T-helper 17 cell (primary cell): ENCODE data around the gene FGFR3. TPM values are rescaled to one million over a fixed set of nuclear protein-coding genes. Genes with fewer than 3 reads are reported as not detected.

ENCODE experiments used
- ATAC-seq: fragments of 150-1000 bp; cut with Tn5 transposase; 2 replicates; pipeline ENCODE4 v1.10.0; 2021; ENCODE audit warnings: mild to moderate bottlenecking, moderate library complexity
- DNase-seq, 3 donors: peaks; one replicate each; pipeline versions ENCODE4 v3.0.0 to v3.0.0-alpha.2; 2020 to 2021
- H3K9me3 ChIP-seq: one replicate; pipeline ENCODE4 v1.7.0; 2013; ENCODE audit warnings: low read length, mild to moderate bottlenecking; ENCODE audit not compliant: control insufficient read depth, poor library complexity, severe bottlenecking
- H3K27ac Mint-ChIP-seq: one replicate; pipeline ENCODE4 v1.8.0; 2022; ENCODE audit warnings: mild to moderate bottlenecking, moderate library complexity, mixed read lengths
- H3K27me3 Mint-ChIP-seq: one replicate; pipeline ENCODE4 v1.8.0; 2022; ENCODE audit warnings: mixed read lengths
- H3K36me3 Mint-ChIP-seq: one replicate; pipeline ENCODE4 v1.8.0; 2022; ENCODE audit warnings: low read depth, mixed read lengths
- H3K4me1 Mint-ChIP-seq: one replicate; pipeline ENCODE4 v1.8.0; 2022; ENCODE audit warnings: mild to moderate bottlenecking, mixed read lengths
- H3K4me3 Mint-ChIP-seq: one replicate; pipeline ENCODE4 v1.8.0; 2022; ENCODE audit warnings: mild to moderate bottlenecking, moderate library complexity, mixed read lengths
- total RNA-seq, 4 donors: library from RNA in 2 of 4; stranded (reverse) in 2 of 4; gene quantifications; one replicate each; pipeline ENCODE4 v1.2.3 and lab custom pipeline; 2022 to 2026

FGFR3 gene
- total RNA-seq, 2 donors from 2014 or later, result 0.12 TPM; not detected in 1

DNA sequence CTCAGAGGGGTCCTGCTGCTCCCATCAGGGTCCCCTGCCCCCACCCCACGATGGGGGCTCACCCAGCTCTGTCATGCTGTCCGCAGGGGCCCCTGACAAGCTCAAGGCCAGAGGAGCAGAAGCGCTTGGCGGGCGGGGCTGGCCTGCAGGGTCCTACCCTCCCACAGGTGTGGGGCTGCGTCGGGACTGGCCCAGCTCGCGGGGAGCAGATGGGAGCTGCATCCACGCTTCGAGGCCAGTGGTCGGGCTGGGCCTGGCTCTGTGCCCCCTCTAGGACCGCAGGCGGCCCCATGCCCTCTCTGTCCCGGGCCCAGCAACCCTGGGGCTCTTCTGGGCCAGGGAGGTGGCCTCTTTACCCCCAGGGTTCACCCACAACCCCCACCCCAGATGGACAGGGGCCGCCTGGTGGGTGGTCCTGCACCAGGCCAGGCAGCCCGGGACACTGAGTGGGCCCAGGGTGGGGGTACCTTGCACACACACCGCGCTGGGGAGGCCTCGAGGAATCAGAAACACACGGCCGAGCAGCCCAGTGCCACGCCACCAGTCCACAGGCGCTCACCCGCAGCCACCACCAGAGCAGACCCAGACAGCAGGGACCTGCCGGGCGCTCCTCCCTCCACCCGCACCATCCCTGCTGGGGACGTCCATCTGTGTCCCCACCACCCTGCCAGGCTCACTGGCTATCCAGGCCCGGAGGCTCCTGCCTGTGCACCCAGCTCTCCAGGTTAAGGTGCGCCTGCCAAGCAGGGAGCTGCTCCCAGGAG is 41.8 kb upstream of the FGFR3 start:
- no peak overlapping the region for H3K4me3 Mint-ChIP-seq
- H3K27me3 Mint-ChIP-seq, result no peaks in the 10 kb centered on the region
- ATAC-seq, result no peak
- no peak overlapping the region for H3K27ac Mint-ChIP-seq
- no peaks in the 10 kb centered on the region for H3K9me3 ChIP-seq
- no peaks in the 10 kb centered on the region for H3K36me3 Mint-ChIP-seq
- DNase-seq, result no peak
- H3K4me1 Mint-ChIP-seq, result no peaks in the 10 kb centered on the region

DNA sequence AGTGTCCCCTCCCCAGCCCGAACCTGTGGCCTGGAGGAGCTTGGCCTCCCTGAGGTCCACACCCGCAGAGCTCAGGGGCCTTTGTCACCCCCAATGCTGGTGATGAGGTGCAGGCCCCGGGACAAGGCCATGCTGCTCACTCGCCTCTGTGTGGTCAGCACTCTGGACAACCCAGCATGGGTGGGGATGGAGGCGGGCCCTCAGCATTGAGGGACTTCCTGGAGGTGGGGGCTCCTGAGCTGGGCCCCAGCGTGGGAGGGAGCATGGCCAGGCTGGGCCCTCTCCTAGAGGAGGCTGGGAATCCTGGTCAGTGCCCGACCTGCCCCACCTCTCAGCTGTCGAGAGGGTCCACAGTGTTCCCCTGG is 41.2 kb upstream of the FGFR3 start:
- no peak overlapping the region for H3K4me3 Mint-ChIP-seq
- no peaks in the 10 kb centered on the region for H3K27me3 Mint-ChIP-seq
- H3K27ac Mint-ChIP-seq, result no peak overlapping the region
- ATAC-seq, result no peak
- H3K9me3 ChIP-seq, result no peaks in the 10 kb centered on the region
- H3K4me1 Mint-ChIP-seq, result no peaks in the 10 kb centered on the region
- DNase-seq, result no peak
- no peaks in the 10 kb centered on the region for H3K36me3 Mint-ChIP-seq

DNA sequence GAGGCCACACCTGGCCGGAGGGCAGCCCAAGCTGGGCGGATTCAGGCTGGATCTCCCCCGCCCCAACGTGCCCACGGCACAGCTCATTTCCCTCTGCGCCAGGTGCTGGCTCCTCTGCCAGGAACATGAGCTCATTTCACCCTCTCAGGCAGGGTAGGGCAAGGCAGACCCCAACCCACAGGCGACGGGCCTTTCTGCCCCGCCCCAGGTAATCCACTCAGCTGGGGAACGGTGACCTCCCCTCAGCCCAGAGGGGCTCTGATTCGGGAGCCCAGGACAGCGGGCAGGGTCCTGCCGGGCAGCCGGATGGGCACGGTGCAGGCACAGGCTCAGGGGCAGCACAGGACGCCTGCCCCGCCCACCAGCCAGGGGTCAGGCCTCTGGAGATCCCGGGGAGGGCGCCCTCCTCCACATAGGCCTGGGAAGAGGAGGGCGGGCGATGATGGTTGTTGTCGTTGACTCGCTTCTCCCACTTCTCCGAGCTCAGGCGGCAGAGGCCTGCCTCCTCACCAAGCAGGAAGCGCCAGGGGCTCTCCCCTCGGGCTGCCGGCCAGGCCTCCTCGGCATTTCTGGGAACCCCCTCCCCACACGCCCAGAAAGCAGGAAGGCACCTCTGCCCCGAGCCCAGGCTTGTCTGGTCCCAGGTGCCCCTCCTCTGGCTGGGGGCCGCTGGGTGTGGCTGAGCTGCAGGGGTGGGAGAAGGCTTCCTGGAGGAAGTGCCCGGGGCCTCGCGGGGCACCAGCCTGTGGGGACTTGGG is 40.6 kb upstream of the FGFR3 start:
- Mint-ChIP-seq H3K27ac (no peak overlapping the region), H3K36me3 (no peaks in the 10 kb centered on the region), H3K4me3 (no peak overlapping the region), H3K4me1 (no peaks in the 10 kb centered on the region), H3K27me3 (no peaks in the 10 kb centered on the region)
- ATAC-seq (peak; percentile 38), DNase-seq (no peak)
- no peaks in the 10 kb centered on the region for H3K9me3 ChIP-seq

GRCh38 chr4:1753294-1753696 is 39.8 kb upstream of the FGFR3 start:
- H3K9me3 ChIP-seq, result no peaks in the 10 kb centered on the region
- Mint-ChIP-seq H3K36me3 (no peaks in the 10 kb centered on the region), H3K4me3 (no peak overlapping the region), H3K4me1 (no peaks in the 10 kb centered on the region), H3K27me3 (no peaks in the 10 kb centered on the region), H3K27ac (no peak overlapping the region)
- ATAC-seq, result no peak
- no peak for DNase-seq

DNA sequence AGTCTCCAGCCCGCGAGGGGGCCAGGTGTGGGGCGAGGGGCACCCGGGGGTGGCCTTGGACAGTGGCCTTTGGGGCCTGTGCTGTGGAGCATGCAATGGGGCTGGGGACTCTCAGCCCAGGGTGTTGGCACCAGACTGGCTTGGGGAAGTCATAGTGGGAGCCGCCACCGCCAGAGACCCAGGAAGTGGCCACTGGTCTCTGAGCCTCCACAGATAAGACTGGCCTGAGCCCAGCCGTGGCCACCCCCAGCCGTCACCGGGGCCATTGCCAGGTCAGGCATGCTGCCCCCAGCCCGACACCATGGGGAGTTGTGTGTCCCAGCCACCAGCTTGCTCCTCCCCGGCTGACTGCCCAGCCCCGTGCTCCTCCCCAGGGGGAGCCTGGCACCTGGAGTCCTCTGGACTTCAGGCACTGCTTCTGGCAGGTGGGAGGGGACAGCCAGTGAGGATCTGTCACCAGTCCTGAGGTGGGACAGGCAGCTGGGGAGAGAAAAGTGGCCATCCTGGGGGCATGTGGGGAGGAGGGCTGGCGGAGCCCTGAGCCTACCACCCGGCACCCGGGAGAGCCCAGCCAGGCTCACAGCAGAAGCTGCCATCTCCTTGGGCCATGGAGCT is 39.3 kb upstream of the FGFR3 start:
- ATAC-seq, result no peak

GRCh38 chr4:1754336-1754735 is 38.8 kb upstream of the FGFR3 start:
- ATAC-seq (no peak), DNase-seq (no peak)
- no peaks in the 10 kb centered on the region for H3K4me1 Mint-ChIP-seq
- no peaks in the 10 kb centered on the region for H3K27me3 Mint-ChIP-seq
- H3K36me3 Mint-ChIP-seq, result no peaks in the 10 kb centered on the region
- H3K9me3 ChIP-seq, result no peaks in the 10 kb centered on the region
- no peak overlapping the region for H3K27ac Mint-ChIP-seq
- H3K4me3 Mint-ChIP-seq, result no peak overlapping the region

More for the DNA sequence above, 39.3 kb upstream of the FGFR3 start:
- DNase-seq, result no peak
- Mint-ChIP-seq H3K4me3 (no peak overlapping the region), H3K36me3 (no peaks in the 10 kb centered on the region), H3K27ac (no peak overlapping the region), H3K27me3 (no peaks in the 10 kb centered on the region), H3K4me1 (no peaks in the 10 kb centered on the region)
- H3K9me3 ChIP-seq, result no peaks in the 10 kb centered on the region

DNA sequence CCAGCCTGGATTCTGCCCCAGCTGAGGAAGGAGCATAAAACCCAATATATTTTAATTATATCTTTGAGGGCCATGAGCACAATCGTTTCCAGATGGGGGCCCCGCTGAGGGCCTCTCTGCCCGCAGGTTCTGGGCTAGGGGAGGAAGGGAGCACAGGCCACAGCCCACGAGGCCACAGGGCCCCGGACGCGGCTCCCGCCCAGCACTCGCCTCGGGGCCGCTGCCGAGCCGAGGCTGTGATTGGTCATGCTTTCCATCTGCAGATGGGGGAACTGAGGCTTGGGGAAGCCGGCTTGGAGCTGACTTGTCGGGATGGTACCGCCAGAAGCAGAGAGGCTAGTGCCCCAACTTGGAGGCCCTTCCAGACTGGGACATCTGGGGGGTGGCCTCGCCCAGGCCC is 37.8 kb upstream of the FGFR3 start:
- H3K4me3 Mint-ChIP-seq, result no peak overlapping the region
- H3K27ac Mint-ChIP-seq, result no peak overlapping the region
- no peak for DNase-seq
- no peaks in the 10 kb centered on the region for H3K9me3 ChIP-seq
- ATAC-seq, result no peak
- H3K4me1 Mint-ChIP-seq, result no peaks in the 10 kb centered on the region
- no peaks in the 10 kb centered on the region for H3K36me3 Mint-ChIP-seq
- no peaks in the 10 kb centered on the region for H3K27me3 Mint-ChIP-seq

- DNase-seq (no peak), ATAC-seq (no peak)
- no peaks in the 10 kb centered on the region for H3K9me3 ChIP-seq
- no peak overlapping the region for H3K4me3 Mint-ChIP-seq
- H3K27me3 Mint-ChIP-seq, result no peaks in the 10 kb centered on the region
- no peaks in the 10 kb centered on the region for H3K4me1 Mint-ChIP-seq
- no peak overlapping the region for H3K27ac Mint-ChIP-seq
- no peaks in the 10 kb centered on the region for H3K36me3 Mint-ChIP-seq
Measured at GRCh38 chr4:1756079-1756478, 37.0 kb upstream of the FGFR3 start.

DNA sequence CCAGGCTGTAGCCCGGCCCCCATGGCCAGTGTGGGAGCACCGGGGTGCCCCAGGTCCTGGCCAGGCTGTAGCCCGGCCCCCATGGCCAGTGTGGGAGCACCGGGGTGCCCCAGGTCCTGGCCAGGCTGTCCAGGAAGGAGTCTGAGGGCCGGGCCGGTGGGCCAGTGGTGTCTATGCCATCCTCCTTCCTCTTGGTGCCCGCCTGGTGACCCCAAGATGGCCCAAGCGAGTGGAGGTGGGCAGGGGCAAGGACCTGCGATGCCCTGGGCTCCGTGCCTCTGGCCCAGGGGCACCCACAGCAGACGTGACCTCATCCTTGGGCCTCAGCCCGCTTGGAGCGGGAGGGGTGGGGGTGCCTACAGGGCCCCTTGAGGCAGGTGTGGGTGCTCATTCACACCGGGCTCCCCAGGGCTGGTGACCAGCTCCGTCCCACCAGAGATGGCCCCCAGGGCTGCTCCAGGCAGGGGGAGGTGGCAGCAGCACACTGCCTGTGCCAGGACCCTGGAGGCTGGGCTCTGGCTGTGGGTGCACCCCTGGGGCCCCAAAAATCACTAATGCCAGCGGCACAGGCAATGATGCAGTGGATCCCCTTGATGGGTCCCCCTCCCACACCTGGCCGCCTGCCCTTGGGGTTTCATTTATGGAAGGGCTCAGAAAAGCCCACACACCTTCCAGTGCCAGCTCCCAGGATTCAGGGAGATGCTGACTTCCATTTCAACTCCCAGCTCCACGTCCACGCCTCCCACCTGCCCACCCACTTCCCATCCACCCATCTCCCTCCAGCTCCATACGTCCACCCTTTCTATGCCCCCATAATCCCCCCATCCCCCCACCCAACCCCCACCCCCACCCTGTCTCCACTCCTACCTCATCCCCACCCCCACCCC is 36.0 kb upstream of the FGFR3 start:
- no peaks in the 10 kb centered on the region for H3K36me3 Mint-ChIP-seq
- DNase-seq (no peak), ATAC-seq (no peak)
- H3K9me3 ChIP-seq, result no peaks in the 10 kb centered on the region
- no peak overlapping the region for H3K4me3 Mint-ChIP-seq
- no peak overlapping the region for H3K27ac Mint-ChIP-seq
- no peaks in the 10 kb centered on the region for H3K4me1 Mint-ChIP-seq
- peaks cover 2% of the 10 kb centered on the region for H3K27me3 Mint-ChIP-seq

DNA sequence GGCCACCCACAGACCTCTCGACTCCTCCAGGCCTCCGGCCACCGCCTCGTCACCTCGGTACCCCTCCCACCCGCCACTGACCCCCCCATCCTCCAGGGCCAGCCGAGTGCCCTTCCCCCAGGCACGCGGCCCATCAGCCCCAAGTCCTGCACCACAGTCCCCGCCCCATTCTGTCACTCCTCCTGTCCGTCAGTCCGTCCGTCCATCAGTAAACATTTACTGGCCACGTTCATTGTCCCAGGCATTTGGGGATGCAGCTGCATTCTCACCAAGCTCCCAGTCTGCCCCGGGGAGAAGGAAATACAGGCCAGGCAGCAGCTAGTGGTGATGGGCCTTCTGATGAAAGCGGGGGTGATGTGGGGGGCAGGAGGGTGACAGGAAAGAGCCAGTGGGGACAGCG is 35.3 kb upstream of the FGFR3 start:
- Mint-ChIP-seq H3K4me1 (no peaks in the 10 kb centered on the region), H3K27ac (no peak overlapping the region), H3K36me3 (no peaks in the 10 kb centered on the region), H3K27me3 (peaks cover 7% of the 10 kb centered on the region), H3K4me3 (no peak overlapping the region)
- H3K9me3 ChIP-seq, result no peaks in the 10 kb centered on the region
- DNase-seq (no peak), ATAC-seq (no peak)

- Mint-ChIP-seq H3K27ac (no peak overlapping the region), H3K4me3 (no peak overlapping the region), H3K4me1 (no peaks in the 10 kb centered on the region), H3K27me3 (peaks cover 7% of the 10 kb centered on the region), H3K36me3 (no peaks in the 10 kb centered on the region)
- H3K9me3 ChIP-seq, result no peaks in the 10 kb centered on the region
- DNase-seq (no peak), ATAC-seq (no peak)
Measured at GRCh38 chr4:1758306-1759121, 34.6 kb upstream of the FGFR3 start.

- Mint-ChIP-seq H3K27ac (no peak overlapping the region), H3K4me1 (no peaks in the 10 kb centered on the region)
Measured at GRCh38 chr4:1759170-1759817, 33.8 kb upstream of the FGFR3 start.

More at GRCh38 chr4:1759170-1759817, 33.8 kb upstream of the FGFR3 start:
- DNase-seq (no peak), ATAC-seq (no peak)
- Mint-ChIP-seq H3K36me3 (no peaks in the 10 kb centered on the region), H3K4me3 (no peak overlapping the region), H3K27me3 (peaks cover 7% of the 10 kb centered on the region)
- no peaks in the 10 kb centered on the region for H3K9me3 ChIP-seq
